NCI-H526 treated with DMSO at 0.1 percent for 48 hours (cell line): ENCODE data around the gene SSH3.

ENCODE experiments used
- DNase-seq: peaks from one replicate; lab custom pipeline; 2025; lab: John Stamatoyannopoulos, UW

The SSH3 gene

GRCh38 chr11:67268081-67268961, 35.0 kb upstream of the SSH3 start:
- DNase-seq: no peak

- no peak for DNase-seq
Observed at GRCh38 chr11:67268962-67269268, 34.4 kb upstream of the SSH3 start.

GRCh38 chr11:67269401-67270255, 33.7 kb upstream of the SSH3 start:
- DNase-seq: no peak

- no peak for DNase-seq
Observed at GRCh38 chr11:67270256-67271204, 32.8 kb upstream of the SSH3 start.

- DNase-seq: no peak
Observed at GRCh38 chr11:67271205-67271540, 32.2 kb upstream of the SSH3 start.

- DNase-seq: peak; percentile 42
Observed at GRCh38 chr11:67271541-67272284, 31.6 kb upstream of the SSH3 start.

- DNase-seq: no peak
Observed at GRCh38 chr11:67272327-67273259, 30.7 kb upstream of the SSH3 start.

GRCh38 chr11:67273260-67273990, 29.9 kb upstream of the SSH3 start:
- no peak for DNase-seq

- DNase-seq: no peak
Observed at GRCh38 chr11:67274768-67275605, 28.3 kb upstream of the SSH3 start.

- DNase-seq: no peak
Observed at GRCh38 chr11:67275606-67276409, 27.5 kb upstream of the SSH3 start.

- DNase-seq: no peak
Observed at GRCh38 chr11:67276781-67277230, 26.5 kb upstream of the SSH3 start.

- peak; percentile 68 for DNase-seq
Observed at GRCh38 chr11:67277231-67277961, 25.9 kb upstream of the SSH3 start.

- no peak for DNase-seq
Observed at GRCh38 chr11:67278135-67278938, 25.0 kb upstream of the SSH3 start.

- DNase-seq: no peak
Observed at GRCh38 chr11:67278939-67279588, 24.3 kb upstream of the SSH3 start.

GRCh38 chr11:67279589-67280340, 23.6 kb upstream of the SSH3 start:
- DNase-seq: no peak
